Measurements from ENCODE around the gene ZNF226. TPM values are rescaled to one million over a fixed set of nuclear protein-coding genes. Genes with fewer than 3 reads are reported as not detected.
"Not testable (repeated sequence)": the region's sequence is repeated elsewhere in the genome, so short reads cannot be mapped to it uniquely, and the experiment has no call there.

The ZNF226 gene
- 10.7 and 26.6 TPM in 2 replicates for total RNA-seq (2014; rRNA removed; shearing (Covaris generic); ENCODE audit: low replicate concordance)

DNA sequence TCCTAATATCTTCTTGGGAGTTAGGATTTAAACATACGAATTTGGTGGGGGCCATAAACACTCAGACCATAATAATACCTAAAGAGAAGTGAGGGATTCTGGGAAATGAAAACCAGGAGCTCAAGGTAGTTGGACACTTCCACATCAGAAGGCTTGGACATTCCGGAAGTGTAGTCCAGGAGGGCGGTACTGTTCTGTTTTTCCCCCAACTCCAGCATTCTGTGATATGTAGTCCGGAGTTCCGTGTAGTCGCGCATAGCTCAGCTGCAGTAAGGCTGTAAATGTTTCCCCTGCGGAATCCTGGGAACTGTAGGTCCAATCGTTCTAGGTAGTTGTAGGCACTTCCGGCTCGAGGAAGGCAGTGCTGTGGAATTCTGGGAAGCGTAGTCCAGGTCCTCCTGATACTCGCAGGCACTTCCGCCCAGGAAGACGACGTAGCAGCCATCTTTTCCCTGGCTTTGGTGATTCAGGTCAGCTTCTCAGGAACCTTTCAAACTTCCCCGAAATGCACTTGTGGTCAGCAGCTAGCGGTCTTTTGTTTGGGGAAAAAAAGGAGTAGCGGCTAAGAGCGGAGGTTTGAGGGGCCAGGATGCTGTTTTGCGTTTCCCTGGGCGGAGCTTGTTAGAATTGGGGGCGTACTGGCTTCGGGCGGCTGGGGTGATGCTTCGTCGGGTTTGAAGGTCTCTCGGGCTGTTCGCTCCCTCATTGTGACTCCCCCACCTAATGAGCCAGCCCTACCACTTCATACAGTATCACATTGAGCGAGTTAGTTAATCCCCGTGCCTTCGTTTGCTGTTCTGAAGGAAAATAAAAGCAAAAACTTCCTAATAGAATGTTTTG is at the start of gene ZNF226:
ZNF226 (plus strand) TSS at position 428 of the 840 bp plus-strand sequence. CDS start 4,981 bp downstream, outside the sequence.
- Histone ChIP-seq H3K4me2 (ENCODE audit: low read depth, low read length, poor library complexity, severe bottlenecking) (peak within 1 kb of the TSS; percentile 73), H3K79me2 (ENCODE audit: low read length) (peaks cover 16% of the 10 kb centered on the region), H3K9ac (ENCODE audit: low read length) (peak within 1 kb of the TSS; percentile 78), H3K4me1 (ENCODE audit: low read length) (peaks cover 7% of the 10 kb centered on the region; the same call in 1 of the 2 replicates), H3K27ac (ENCODE audit: low read length) (peak within 1 kb of the TSS; percentile 22), H3K9me2 (replicated peaks; ENCODE audit: insufficient read depth, low read length) (no peaks in the 10 kb centered on the region), H3K4me3 (ENCODE audit: low read length) (peak within 1 kb of the TSS; percentile 70), H3K27me3 (ENCODE audit: low read length) (no peaks in the 10 kb centered on the region), H3K36me3 (ENCODE audit: insufficient read depth, low read length) (peaks cover 32% of the 10 kb centered on the region), H4K20me1 (ENCODE audit: insufficient read depth, low read depth, low read length) (no peaks in the 10 kb centered on the region), H3K9me3 (ENCODE audit: low read length) (peaks cover 15% of the 10 kb centered on the region), H2AFZ (ENCODE audit: low read length) (peak within 1 kb of the TSS; percentile 89)
- DNase-seq, result peak; percentile 92

DNA sequence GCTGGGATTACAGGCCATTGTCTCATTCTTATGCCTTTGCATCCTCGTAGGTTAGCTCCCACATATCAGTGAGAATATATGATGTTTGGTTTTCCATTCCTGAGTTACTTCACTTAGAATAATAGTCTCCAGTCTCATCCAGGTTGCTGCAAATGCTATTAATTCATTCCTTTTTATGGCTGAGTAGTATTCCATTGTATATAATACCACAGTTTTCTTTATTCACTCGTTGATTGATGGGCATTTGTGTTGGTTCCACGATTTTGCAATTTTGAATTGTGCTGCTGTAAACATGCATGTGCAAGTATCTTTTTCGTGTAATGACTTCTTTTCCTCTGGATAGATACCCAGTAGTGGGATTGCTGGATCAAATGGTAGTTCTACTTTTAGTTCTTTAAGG is 43.7 kb upstream of the ZNF226 start:
- not testable (repeated sequence) for H3K27ac ChIP-seq (ENCODE audit: low read length); H3K27me3 ChIP-seq (ENCODE audit: low read length); H3K4me3 ChIP-seq (ENCODE audit: low read length); H3K4me1 ChIP-seq (ENCODE audit: low read length); H3K4me2 ChIP-seq (ENCODE audit: low read depth, low read length, poor library complexity, severe bottlenecking); H3K9ac ChIP-seq (ENCODE audit: low read length); H2AFZ ChIP-seq (ENCODE audit: low read length); H3K9me3 ChIP-seq (ENCODE audit: low read length); H3K79me2 ChIP-seq (ENCODE audit: low read length); DNase-seq; H4K20me1 ChIP-seq (ENCODE audit: insufficient read depth, low read depth, low read length); H3K9me2 ChIP-seq (replicated peaks; ENCODE audit: insufficient read depth, low read length)
- peaks cover 63% of the 10 kb centered on the region for H3K36me3 ChIP-seq (ENCODE audit: insufficient read depth, low read length)

DNA sequence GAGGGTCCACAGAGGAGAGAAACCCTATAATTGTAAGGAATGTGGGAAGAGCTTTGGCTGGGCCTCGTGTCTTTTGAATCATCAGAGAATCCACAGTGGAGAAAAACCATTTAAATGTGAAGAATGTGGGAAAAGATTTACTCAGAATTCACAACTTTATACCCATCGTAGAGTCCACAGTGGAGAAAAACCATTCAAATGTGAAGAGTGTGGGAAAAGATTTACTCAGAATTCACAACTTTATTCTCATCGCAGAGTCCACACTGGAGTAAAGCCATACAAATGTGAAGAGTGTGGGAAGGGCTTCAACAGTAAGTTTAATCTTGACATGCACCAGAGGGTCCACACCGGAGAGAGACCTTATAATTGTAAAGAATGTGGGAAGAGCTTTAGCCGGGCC is 32.9 kb upstream of the ZNF226 start:
- H3K36me3 ChIP-seq (ENCODE audit: insufficient read depth, low read length), result peaks cover 43% of the 10 kb centered on the region
- DNase-seq, result no peak
- H3K9ac ChIP-seq (ENCODE audit: low read length), result no peak overlapping the region
- no peaks in the 10 kb centered on the region for H3K4me1 ChIP-seq (ENCODE audit: low read length)
- peaks cover 35% of the 10 kb centered on the region for H3K9me3 ChIP-seq (ENCODE audit: low read length)
- H3K4me3 ChIP-seq (ENCODE audit: low read length), result no peak overlapping the region
- no peaks in the 10 kb centered on the region for H3K27me3 ChIP-seq (ENCODE audit: low read length)
- H2AFZ ChIP-seq (ENCODE audit: low read length), result no peak overlapping the region
- no peaks in the 10 kb centered on the region for H3K9me2 ChIP-seq (replicated peaks; ENCODE audit: insufficient read depth, low read length)
- no peaks in the 10 kb centered on the region for H3K79me2 ChIP-seq (ENCODE audit: low read length)
- no peak overlapping the region for H3K27ac ChIP-seq (ENCODE audit: low read length)
- H3K4me2 ChIP-seq (ENCODE audit: low read depth, low read length, poor library complexity, severe bottlenecking), result no peak overlapping the region
- no peaks in the 10 kb centered on the region for H4K20me1 ChIP-seq (ENCODE audit: insufficient read depth, low read depth, low read length)

DNA sequence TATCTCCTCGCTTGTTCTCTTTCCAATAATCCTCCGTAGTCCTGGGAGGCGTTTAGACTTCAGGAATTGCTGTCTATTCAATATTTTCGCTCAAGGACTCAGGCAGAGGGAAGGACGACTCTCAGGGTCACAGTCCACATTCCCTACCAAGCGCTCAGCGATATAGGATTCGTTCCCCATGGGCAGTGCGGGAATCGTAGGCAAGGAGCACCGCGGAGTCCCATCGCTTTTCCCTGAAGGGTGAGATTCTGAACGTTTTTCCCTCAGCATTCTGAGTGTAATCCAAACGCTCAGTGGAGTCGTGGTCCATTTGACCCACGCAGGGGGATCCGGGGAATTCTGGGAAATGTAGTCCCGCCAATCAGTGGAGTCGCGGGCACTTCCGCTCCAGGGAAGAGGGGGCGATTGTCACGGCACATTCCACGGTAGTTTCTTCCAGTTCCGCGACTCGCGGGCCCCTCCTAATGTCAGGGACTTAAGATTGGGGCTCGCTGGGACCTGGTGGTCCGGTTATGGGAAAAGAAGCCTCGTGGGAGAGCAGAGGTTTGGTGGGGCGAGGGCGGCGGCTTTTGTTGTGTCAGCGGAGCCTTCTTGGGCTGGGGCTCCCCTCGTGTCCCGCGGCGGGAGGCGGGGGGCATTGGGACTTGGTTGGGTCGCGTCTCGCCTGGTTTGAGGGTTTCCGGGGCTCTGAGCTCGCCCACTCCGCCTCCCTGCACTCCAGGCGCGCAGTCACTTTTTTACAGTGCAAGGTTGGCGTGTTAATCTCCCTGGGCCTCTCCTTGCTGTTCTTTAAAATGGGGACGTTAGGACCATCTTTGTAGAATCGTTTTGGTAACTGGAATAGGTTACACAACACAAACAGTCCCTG is 23.5 kb upstream of the ZNF226 start, which contains the start of gene ZNF234:
ZNF234 (plus strand) TSS at position 364 of the 868 bp plus-strand sequence. CDS start 3,079 bp downstream, outside the sequence.
- Histone ChIP-seq H3K79me2 (ENCODE audit: low read length) (no peaks in the 10 kb centered on the region; the same call in 1 of the 2 replicates), H3K9ac (ENCODE audit: low read length) (peak within 1 kb of the TSS; percentile 69), H3K9me2 (replicated peaks; ENCODE audit: insufficient read depth, low read length) (no peaks in the 10 kb centered on the region), H3K4me2 (ENCODE audit: low read depth, low read length, poor library complexity, severe bottlenecking) (peak within 1 kb of the TSS; percentile 56), H3K9me3 (ENCODE audit: low read length) (no peaks in the 10 kb centered on the region), H3K36me3 (ENCODE audit: insufficient read depth, low read length) (no peaks in the 10 kb centered on the region; the same call in 1 of the 2 replicates), H3K4me3 (ENCODE audit: low read length) (peak within 1 kb of the TSS; percentile 71), H2AFZ (ENCODE audit: low read length) (peak within 1 kb of the TSS; percentile 96), H3K27me3 (ENCODE audit: low read length) (no peaks in the 10 kb centered on the region), H4K20me1 (ENCODE audit: insufficient read depth, low read depth, low read length) (no peaks in the 10 kb centered on the region), H3K27ac (ENCODE audit: low read length) (no peak within 1 kb of the TSS), H3K4me1 (ENCODE audit: low read length) (peaks cover 6% of the 10 kb centered on the region; the same call in 1 of the 2 replicates)
- DNase-seq, result peak; percentile 77

DNA sequence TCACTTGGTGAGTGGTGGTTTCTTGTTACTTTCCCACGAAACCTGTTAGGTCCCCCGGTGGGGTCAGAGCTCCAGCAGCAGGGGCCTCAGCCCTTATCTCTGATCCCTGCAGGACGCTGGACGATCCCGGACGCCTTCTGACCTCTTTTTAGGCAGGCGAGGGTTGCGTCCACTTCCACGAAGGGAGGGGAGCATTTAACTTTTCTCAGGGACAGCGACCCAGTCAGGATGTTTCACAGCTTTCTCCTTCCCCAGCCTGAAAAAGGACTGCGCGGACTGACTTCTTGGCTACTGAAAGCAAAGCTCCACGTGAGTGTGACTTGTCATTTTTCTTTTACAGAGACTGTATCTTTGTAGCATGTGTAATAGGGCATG is 22.9 kb upstream of the ZNF226 start:
- Histone ChIP-seq H3K4me3 (ENCODE audit: low read length) (peak overlapping the region; percentile 71), H3K27ac (ENCODE audit: low read length) (no peak overlapping the region), H3K4me1 (ENCODE audit: low read length) (peaks cover 6% of the 10 kb centered on the region; the same call in 1 of the 2 replicates), H3K36me3 (ENCODE audit: insufficient read depth, low read length) (no peaks in the 10 kb centered on the region; the same call in 1 of the 2 replicates), H3K9ac (ENCODE audit: low read length) (peak overlapping the region; percentile 69), H4K20me1 (ENCODE audit: insufficient read depth, low read depth, low read length) (no peaks in the 10 kb centered on the region), H3K4me2 (ENCODE audit: low read depth, low read length, poor library complexity, severe bottlenecking) (peak overlapping the region; percentile 56), H2AFZ (ENCODE audit: low read length) (0 out of 2 replicates have a peak overlapping the region, but pooled peaks have one; percentile 96), H3K9me3 (ENCODE audit: low read length) (no peaks in the 10 kb centered on the region), H3K79me2 (ENCODE audit: low read length) (no peaks in the 10 kb centered on the region; the same call in 1 of the 2 replicates), H3K27me3 (ENCODE audit: low read length) (no peaks in the 10 kb centered on the region), H3K9me2 (replicated peaks; ENCODE audit: insufficient read depth, low read length) (no peaks in the 10 kb centered on the region)
- DNase-seq, result no peak

DNA sequence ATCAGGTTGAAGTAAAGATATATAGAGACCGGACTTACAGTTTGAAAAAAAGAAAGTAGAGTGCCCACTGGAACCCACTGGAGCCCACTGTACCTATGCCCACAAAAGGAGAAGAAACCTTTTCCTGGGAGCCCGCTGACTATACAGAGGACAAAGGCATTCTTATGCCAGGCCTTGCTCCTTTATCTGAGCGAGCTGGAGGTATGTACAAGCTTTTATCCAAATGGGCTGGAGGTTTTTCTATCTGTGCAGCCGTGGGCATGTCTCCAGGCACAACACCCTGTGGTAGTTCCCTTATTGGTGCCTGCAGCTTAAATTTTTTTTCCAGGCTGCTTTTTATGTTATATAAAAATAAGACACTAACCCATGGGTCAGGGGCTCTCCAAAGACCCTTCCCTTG is 15.1 kb upstream of the ZNF226 start:
- no peak overlapping the region for H3K27ac ChIP-seq (ENCODE audit: low read length)
- no peaks in the 10 kb centered on the region for H3K4me1 ChIP-seq (ENCODE audit: low read length)
- H3K9me3 ChIP-seq (ENCODE audit: low read length), result no peaks in the 10 kb centered on the region
- H3K4me3 ChIP-seq (ENCODE audit: low read length), result no peak overlapping the region
- H2AFZ ChIP-seq (ENCODE audit: low read length), result no peak overlapping the region
- no peak overlapping the region for H3K9ac ChIP-seq (ENCODE audit: low read length)
- no peaks in the 10 kb centered on the region for H3K79me2 ChIP-seq (ENCODE audit: low read length)
- H4K20me1 ChIP-seq (ENCODE audit: insufficient read depth, low read depth, low read length), result no peaks in the 10 kb centered on the region
- H3K4me2 ChIP-seq (ENCODE audit: low read depth, low read length, poor library complexity, severe bottlenecking), result no peak overlapping the region
- H3K27me3 ChIP-seq (ENCODE audit: low read length), result no peaks in the 10 kb centered on the region
- no peak for DNase-seq
- peaks cover 12% of the 10 kb centered on the region for H3K36me3 ChIP-seq (ENCODE audit: insufficient read depth, low read length)
- no peaks in the 10 kb centered on the region for H3K9me2 ChIP-seq (replicated peaks; ENCODE audit: insufficient read depth, low read length)

DNA sequence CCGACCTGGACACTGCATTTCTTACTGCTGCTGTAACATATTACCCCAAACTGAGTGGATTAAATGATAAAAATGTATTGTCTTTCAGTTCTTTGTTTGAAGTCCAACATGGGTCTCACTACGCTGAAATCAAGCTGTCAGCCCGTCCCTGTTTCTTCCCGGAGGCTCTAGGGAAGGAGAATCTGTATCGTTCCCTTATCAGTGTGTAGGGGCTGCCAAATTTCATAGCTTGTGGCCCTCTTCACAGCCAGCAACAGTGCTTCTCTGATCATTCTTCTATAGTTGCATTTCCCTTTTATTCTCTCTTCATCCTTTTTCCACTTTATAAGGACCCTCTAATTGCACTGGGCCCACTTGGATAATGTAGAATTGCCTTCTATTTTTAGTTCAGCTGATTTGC is 13.4 kb upstream of the ZNF226 start:
- no peaks in the 10 kb centered on the region for H4K20me1 ChIP-seq (ENCODE audit: insufficient read depth, low read depth, low read length)
- H3K36me3 ChIP-seq (ENCODE audit: insufficient read depth, low read length), result peaks cover 19% of the 10 kb centered on the region
- H3K27me3 ChIP-seq (ENCODE audit: low read length), result no peaks in the 10 kb centered on the region
- no peak overlapping the region for H3K4me3 ChIP-seq (ENCODE audit: low read length)
- H3K4me1 ChIP-seq (ENCODE audit: low read length), result no peaks in the 10 kb centered on the region
- no peak for DNase-seq
- no peak overlapping the region for H3K4me2 ChIP-seq (ENCODE audit: low read depth, low read length, poor library complexity, severe bottlenecking)
- H3K9ac ChIP-seq (ENCODE audit: low read length), result no peak overlapping the region
- H2AFZ ChIP-seq (ENCODE audit: low read length), result no peak overlapping the region
- no peaks in the 10 kb centered on the region for H3K9me2 ChIP-seq (replicated peaks; ENCODE audit: insufficient read depth, low read length)
- peaks cover 7% of the 10 kb centered on the region for H3K9me3 ChIP-seq (ENCODE audit: low read length)
- H3K27ac ChIP-seq (ENCODE audit: low read length), result no peak overlapping the region
- H3K79me2 ChIP-seq (ENCODE audit: low read length), result no peaks in the 10 kb centered on the region

DNA sequence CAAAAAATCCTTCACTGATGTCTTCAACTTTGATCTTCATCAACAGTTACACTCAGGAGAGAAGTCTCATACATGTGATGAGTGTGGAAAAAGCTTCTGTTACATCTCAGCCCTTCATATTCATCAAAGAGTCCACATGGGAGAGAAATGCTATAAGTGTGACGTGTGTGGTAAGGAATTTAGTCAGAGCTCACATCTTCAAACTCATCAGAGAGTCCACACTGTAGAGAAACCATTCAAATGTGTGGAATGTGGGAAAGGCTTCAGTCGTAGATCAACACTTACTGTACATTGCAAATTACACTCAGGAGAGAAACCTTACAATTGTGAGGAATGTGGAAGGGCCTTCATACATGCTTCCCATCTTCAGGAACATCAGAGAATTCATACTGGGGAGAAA is 8.4 kb upstream of the ZNF226 start:
- H3K9me2 ChIP-seq (replicated peaks; ENCODE audit: insufficient read depth, low read length), result no peaks in the 10 kb centered on the region
- no peak overlapping the region for H3K4me3 ChIP-seq (ENCODE audit: low read length)
- no peaks in the 10 kb centered on the region for H3K27me3 ChIP-seq (ENCODE audit: low read length)
- H3K9ac ChIP-seq (ENCODE audit: low read length), result no peak overlapping the region
- H3K4me2 ChIP-seq (ENCODE audit: low read depth, low read length, poor library complexity, severe bottlenecking), result no peak overlapping the region
- H4K20me1 ChIP-seq (ENCODE audit: insufficient read depth, low read depth, low read length), result no peaks in the 10 kb centered on the region
- H3K4me1 ChIP-seq (ENCODE audit: low read length), result no peaks in the 10 kb centered on the region
- peaks cover 28% of the 10 kb centered on the region for H3K9me3 ChIP-seq (ENCODE audit: low read length)
- no peak overlapping the region for H3K27ac ChIP-seq (ENCODE audit: low read length)
- DNase-seq, result no peak
- H3K36me3 ChIP-seq (ENCODE audit: insufficient read depth, low read length), result peaks cover 27% of the 10 kb centered on the region
- no peaks in the 10 kb centered on the region for H3K79me2 ChIP-seq (ENCODE audit: low read length)
- no peak overlapping the region for H2AFZ ChIP-seq (ENCODE audit: low read length)
